ENCODE data around the gene ABCC10.

Gene ABCC10

DNA sequence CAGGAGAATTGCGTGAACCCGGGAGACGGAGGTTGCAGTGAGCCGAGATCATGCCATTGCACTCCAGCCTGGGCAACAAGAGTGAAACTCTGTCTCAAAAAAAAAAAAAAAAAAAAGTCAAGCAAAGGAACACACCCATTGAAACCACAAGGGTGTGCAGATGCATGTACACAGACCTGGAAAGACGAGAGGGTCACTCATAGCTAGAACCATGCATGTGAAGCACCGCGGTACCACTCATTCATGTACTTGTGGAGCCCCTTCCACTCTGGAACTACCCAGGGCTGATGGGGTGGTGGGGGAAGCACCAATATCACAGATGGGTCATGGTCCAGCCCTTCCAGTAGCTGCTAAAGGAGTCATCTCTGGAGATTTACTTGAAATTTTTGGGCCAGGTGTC, 42.6 kb downstream of the ABCC10 start:
- FAIRE-seq = no peak

- no peak for FAIRE-seq
Observed at GRCh38 chr6:43471399-43471798, 44.1 kb downstream of the ABCC10 start.

GRCh38 chr6:43472515-43472914, 45.2 kb downstream of the ABCC10 start:
- no peak for FAIRE-seq

GRCh38 chr6:43475516-43475915, 48.2 kb downstream of the ABCC10 start:
- FAIRE-seq = no peak

- no peak for FAIRE-seq
Observed at GRCh38 chr6:43476746-43477145, 49.4 kb downstream of the ABCC10 start.

DNA sequence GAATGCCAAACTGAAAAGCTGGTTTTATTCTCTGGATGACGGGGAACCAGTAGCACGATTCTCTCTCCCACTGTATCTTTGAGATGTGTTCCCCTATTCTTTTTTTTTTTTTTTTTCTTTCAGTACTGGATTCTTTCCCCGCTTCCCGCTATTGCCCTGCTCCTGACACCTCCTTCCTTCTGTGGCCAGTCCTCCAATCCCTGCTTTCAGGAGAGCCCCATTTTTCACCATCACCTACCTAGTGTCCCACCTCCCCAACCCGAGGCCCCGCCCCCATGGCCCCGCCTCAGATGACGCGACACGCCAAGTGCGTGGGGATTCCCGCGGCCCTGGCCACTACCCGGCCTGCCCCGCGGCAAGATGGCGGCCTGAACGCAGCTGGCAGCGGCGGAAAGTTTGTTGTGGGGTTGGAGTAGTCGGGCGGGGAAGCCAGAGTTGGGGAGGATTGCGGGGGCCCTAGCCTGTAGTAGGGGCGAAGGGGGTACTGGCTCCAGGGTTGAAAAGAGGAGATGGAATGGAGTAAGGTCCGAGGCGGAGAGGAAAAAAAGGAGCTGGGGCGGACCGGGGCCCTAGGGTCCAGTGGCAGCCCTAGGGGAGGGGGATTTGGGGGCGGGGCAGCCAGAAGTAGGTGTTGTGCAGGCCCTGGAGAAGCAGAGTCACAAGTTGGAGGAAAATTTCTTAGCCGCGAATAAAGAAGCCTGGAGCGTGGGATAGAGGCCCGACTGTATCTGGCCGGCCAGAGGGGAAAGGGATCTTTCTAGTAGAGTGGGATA, 50.1 kb downstream of the ABCC10 start, which contains the start of gene TJAP1:
Gene TJAP1, plus strand, starts transcription at position 336 of the 773 bp plus-strand sequence. CDS start 21,432 bp downstream, outside the sequence.
- no peak for FAIRE-seq

- FAIRE-seq = no peak
Observed at GRCh38 chr6:43478008-43478372, 50.6 kb downstream of the ABCC10 start.

DNA sequence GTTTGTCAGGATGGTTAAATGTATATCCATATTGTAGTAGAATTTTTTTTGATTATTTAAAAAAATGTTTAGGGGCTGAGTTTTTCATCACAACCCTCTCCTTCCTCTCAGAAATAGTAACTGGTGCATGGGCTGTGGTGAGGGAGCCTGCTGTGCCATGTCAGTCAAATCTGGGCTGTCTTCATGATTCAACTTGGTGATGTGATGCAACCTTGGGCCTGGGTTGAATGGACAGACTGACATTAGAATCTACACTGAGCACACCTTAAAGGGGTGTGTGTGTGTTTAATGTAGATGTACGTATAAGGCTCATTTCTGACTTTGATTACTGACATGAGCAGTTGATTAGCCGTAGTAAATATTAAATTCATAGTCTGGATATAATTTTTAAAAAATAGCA, 53.7 kb downstream of the ABCC10 start:
- FAIRE-seq = no peak

DNA sequence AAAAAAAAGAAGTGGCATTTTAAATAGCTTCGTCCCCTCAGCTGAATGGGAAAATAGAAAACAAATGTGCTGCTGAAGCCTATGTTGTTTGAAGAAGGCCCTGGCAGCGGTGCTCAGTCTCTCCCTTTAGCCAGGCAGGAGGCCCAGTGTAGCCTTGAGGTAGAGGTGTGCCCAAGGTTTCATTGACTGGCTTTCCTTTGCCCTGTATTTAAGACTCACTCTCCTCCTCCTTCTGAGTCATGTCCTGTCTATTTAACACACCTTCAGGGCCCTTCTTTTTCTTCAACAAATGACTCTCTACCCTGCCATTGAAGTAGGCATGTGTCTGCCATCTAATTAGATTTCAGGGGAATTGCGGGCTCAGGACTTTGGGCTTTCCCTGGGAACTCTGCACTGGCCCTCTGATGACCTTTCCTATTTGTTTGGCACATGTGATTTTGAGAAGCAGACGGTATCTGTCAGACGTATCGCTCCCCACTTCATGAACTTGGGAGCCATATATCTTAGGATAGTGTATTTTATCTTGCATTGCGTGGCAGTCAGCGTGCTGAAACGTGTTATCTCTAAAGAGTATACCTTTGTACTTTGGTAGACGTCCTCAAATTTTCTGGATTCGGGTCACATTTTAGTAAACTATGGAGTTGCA, 54.4 kb downstream of the ABCC10 start:
- no peak for FAIRE-seq

DNA sequence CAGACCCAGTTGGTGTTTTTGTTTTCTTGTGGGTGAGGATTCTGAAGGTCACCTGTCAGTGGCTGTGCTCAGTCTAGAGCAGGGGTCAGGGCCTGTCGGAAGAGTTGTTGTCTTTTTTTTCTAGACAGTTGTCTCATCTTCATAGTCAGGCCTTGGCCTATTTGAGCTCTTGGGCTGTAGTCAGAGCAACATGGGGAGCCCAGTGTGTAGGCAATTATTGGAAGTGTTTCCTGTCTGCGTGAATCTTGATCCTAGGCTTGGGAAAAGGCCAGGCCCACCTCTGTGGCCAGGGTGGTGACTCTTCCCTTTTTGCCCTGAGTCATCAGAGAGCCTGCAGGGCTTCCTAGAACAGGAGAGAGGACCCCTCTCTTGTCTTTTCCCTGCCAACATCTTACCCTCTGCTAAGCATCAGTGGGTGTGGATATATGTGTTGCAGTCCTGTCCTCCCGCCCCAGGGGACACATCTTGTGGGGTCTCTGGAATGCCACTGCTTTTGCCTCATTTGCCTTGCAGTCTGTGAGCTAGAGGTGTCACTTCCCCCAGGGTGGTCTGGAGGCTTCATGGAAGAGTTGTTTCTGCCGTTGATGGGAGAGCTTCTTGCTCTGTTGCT, 61.4 kb downstream of the ABCC10 start:
- FAIRE-seq = no peak

- no peak for FAIRE-seq
Observed at GRCh38 chr6:43489277-43490072, 62.1 kb downstream of the ABCC10 start.

- FAIRE-seq = no peak
Observed at GRCh38 chr6:43490523-43490939, 63.2 kb downstream of the ABCC10 start.

DNA sequence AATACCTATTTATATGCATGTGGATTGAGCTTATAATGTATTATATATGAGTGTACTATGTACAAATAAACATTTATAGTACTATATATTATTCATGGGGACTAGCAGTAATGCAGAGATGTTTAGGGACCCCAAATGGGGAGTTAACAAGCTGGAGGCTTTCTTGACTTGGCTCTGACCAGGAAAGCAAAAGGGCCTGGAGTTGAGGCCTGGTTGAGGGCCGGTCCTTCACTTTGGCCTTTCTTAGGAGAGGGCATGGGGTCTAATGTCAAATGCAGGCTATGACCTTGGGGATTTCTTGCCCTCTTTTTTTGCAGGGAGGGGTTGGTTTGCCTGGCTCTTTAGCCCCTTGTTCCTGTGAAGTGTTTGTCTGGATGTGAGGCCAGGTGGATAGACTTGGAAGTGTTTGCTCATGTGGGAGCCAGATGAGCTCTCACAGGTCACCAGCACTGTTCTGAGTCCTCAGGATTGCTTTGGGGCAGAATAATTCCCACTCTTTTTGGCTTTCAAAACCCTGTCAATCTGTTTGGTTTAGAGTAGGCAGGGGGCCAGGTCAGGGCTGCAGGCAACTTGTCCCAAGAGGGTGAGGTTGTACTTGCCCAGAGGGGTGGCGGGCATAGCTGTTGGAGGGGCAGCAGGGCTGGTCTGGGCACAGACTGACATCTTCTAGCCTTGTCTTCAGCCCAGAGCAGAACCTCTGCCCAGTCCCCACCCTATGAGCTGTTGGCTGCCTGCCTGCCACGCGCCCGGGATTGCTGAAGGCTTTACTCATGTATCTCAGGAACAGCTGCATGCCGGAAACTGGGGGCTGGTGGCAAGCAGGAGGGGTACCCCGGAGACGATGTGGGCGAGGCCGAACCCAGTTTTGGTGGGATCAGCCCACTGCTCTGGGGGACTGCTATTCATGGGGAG, 64.7 kb downstream of the ABCC10 start:
- FAIRE-seq = no peak

GRCh38 chr6:43492673-43493072, 65.3 kb downstream of the ABCC10 start:
- FAIRE-seq = no peak

DNA sequence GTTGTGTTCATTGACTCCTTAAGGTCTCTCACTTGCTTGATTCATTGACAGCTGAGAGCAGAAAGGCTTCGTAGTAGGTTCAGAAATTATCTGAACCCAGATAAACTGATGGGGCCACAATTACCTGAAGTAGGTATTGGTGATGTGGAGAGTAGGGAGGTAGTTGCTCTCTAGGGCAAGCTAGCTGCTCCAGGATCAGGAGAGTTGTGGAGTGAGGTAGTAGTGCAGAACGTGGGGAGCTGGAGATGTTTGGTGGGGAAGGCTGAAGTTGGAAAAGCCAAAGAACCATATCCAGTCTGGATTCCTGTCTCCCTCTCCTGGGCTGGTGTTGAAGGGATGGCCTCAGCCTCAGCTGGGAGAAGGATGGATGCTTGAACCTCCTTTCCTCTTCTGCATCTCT, 65.9 kb downstream of the ABCC10 start:
- no peak for FAIRE-seq

GRCh38 chr6:43493833-43494232, 66.5 kb downstream of the ABCC10 start:
- FAIRE-seq = no peak

GRCh38 chr6:43494321-43494720, 67.0 kb downstream of the ABCC10 start:
- no peak for FAIRE-seq

GRCh38 chr6:43494766-43495165, 67.4 kb downstream of the ABCC10 start:
- FAIRE-seq = no peak

GRCh38 chr6:43495409-43495941, 68.1 kb downstream of the ABCC10 start:
- FAIRE-seq = no peak

GRCh38 chr6:43496370-43497128, 69.2 kb downstream of the ABCC10 start:
- FAIRE-seq = no peak

DNA sequence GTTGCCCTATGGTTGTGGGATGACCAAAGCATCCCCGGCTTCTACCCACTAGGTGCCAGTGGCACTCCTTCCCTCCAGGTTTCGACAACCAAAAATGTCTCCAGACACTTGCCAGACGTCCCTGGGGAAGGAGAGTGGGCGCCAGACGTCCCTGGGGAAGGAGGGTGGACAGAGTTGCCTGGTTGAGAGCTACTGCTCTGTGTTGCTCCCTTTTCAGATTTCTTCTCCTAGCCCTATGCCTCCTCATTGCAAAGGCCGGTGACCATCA, 69.7 kb downstream of the ABCC10 start:
- no peak for FAIRE-seq
